IPS DF 6.9 (cell line): ENCODE measurements around the gene GLIPR1L2.
"Not testable (repeated sequence)": the region's sequence is repeated elsewhere in the genome, so short reads cannot be mapped to it uniquely, and the experiment has no call there.

Source experiments
- DNase-seq: peaks from one replicate; pipeline ENCODE4 v3.0.0-alpha.2; 2013; ENCODE audit warnings: low read depth, low spot score
- H3K27ac ChIP-seq: one replicate; pipeline ENCODE4 v1.5.1; 2013; ENCODE audit warnings: low read length, control low read depth
- H3K27me3 ChIP-seq: 2 replicates; pipeline ENCODE4 v1.6.1; 2013; ENCODE audit warnings: mild to moderate bottlenecking, low read length; ENCODE audit not compliant: control insufficient read depth, insufficient read depth
- H3K36me3 ChIP-seq: 2 replicates; pipeline ENCODE4 v1.6.1; 2013; ENCODE audit warnings: low read length; ENCODE audit not compliant: control insufficient read depth, insufficient read depth
- H3K4me1 ChIP-seq: 2 replicates; pipeline ENCODE4 v1.6.1; 2013; ENCODE audit warnings: low read length; ENCODE audit not compliant: control insufficient read depth, insufficient read depth
- H3K4me3 ChIP-seq: 2 replicates; pipeline ENCODE4 v1.5.1; 2013; ENCODE audit warnings: mild to moderate bottlenecking, low read length
- H3K9me3 ChIP-seq: 2 replicates; pipeline ENCODE4 v1.6.1; 2013; ENCODE audit warnings: low read length, inconsistent platforms; ENCODE audit not compliant: control insufficient read depth, insufficient read depth
- WGBS: extraction: QIAGEN DNeasy Blood & Tissue Kit; methylation state at CpG from one replicate; pipeline ENCODE4 v1.1.7; 2013; ENCODE audit warnings: mixed read lengths, missing lambda C conversion rate; ENCODE audit not compliant: insufficient read length, insufficient coverage; 5-methylcytosine and 5-hydroxymethylcytosine counted together

The GLIPR1L2 gene

DNA sequence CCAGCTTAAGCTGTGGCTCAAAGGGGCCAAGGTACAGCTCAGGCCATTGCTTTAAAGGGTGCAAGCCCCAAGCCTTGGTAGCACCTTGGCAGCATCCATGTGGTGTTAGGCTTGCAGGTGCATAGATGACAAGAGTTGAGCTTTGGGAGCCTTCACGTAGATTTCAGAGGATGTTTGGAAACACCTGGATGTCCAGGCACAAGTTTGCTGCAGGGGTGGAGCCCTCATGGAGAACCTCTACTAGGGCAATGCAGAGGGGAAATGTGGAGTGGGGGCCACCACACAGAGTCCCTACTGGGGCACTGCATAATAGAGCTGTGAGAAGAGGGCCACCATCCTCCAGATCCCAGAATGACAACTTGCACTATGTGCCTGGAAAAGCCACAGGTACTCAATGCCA lies 37.9 kb downstream of the GLIPR1L2 start:
- no peak overlapping the region for H3K4me3 ChIP-seq
- DNase-seq = no peak
- no peaks in the 10 kb centered on the region for H3K36me3 ChIP-seq
- no peaks in the 10 kb centered on the region for H3K4me1 ChIP-seq
- peaks cover 2% of the 10 kb centered on the region for H3K9me3 ChIP-seq
- H3K27ac ChIP-seq = no peak overlapping the region
- H3K27me3 ChIP-seq = no peaks in the 10 kb centered on the region
- WGBS = no CpG with 5 or more reads among the region's 1 CpG

- no CpG with 5 or more reads among the region's 1 CpG for WGBS
- Histone ChIP-seq H3K4me3 (no peak overlapping the region), H3K9me3 (peaks cover 2% of the 10 kb centered on the region), H3K27me3 (no peaks in the 10 kb centered on the region), H3K4me1 (no peaks in the 10 kb centered on the region), H3K36me3 (no peaks in the 10 kb centered on the region), H3K27ac (no peak overlapping the region)
- no peak for DNase-seq
Measured at GRCh38 chr12:75432924-75433323, 42.0 kb downstream of the GLIPR1L2 start.

DNA sequence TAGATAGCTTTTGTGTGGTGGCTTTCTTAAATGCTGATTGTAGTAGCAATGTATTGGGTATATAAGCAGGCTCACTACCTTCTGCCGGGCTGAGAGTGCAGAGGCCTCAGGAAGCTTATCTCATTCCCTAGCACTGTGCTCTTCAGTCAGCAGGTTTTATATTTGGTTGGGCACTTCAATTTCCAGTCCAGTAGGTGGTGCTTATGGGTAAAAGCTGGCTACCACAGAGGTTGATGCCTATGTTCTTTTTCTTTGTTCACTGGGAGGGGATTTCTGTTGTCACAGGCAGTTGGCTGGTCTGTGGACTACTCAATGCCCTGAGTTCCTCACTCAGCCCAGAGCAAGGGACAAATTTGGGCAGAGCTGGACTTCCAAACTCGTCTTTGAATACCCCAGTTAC lies 46.7 kb downstream of the GLIPR1L2 start:
- no peaks in the 10 kb centered on the region; the same call in 1 of the 2 replicates for H3K9me3 ChIP-seq
- H3K27me3 ChIP-seq = no peaks in the 10 kb centered on the region
- H3K36me3 ChIP-seq = no peaks in the 10 kb centered on the region
- no peak overlapping the region for H3K27ac ChIP-seq
- H3K4me1 ChIP-seq = no peaks in the 10 kb centered on the region; the same call in 1 of the 2 replicates
- no peak overlapping the region for H3K4me3 ChIP-seq
- no peak for DNase-seq
- no CpG with 5 or more reads among the region's 2 CpGs for WGBS

- Histone ChIP-seq H3K27ac (no peak overlapping the region), H3K9me3 (no peaks in the 10 kb centered on the region; the same call in 1 of the 2 replicates), H3K4me3 (no peak overlapping the region), H3K27me3 (no peaks in the 10 kb centered on the region), H3K4me1 (no peaks in the 10 kb centered on the region; the same call in 1 of the 2 replicates), H3K36me3 (no peaks in the 10 kb centered on the region)
- no CpG with 5 or more reads among the region's 4 CpGs for WGBS
- DNase-seq = no peak
Measured at GRCh38 chr12:75438059-75438754, 47.3 kb downstream of the GLIPR1L2 start.

- no peak for DNase-seq
- Histone ChIP-seq H3K4me3 (no peak overlapping the region), H3K9me3 (no peaks in the 10 kb centered on the region; the same call in 1 of the 2 replicates), H3K36me3 (no peaks in the 10 kb centered on the region), H3K27me3 (no peaks in the 10 kb centered on the region), H3K4me1 (no peaks in the 10 kb centered on the region; the same call in 1 of the 2 replicates), H3K27ac (no peak overlapping the region)
- WGBS = no CpG with 5 or more reads among the region's 2 CpGs
Measured at GRCh38 chr12:75439048-75439447, 48.2 kb downstream of the GLIPR1L2 start.

DNA sequence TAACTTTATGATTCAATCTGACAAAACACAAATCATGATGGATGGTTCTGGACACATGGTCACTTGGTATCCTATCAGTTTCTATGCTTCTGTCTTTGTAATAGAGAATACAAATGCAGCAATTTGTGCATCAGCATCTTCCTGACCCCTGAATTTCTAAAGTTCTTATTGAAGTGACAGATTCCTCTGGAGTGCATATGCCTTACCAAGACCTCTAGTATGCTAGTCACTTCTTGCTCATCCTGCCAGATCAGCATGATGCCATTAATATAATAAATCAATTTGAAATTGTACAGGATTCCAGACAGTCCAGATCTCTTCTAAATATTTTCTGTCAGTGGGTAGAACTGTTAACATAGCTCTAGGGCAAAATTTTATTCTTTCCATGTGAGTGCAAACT lies 49.0 kb downstream of the GLIPR1L2 start:
- H3K4me3 ChIP-seq = no peak overlapping the region
- no peaks in the 10 kb centered on the region for H3K36me3 ChIP-seq
- DNase-seq = no peak
- H3K27me3 ChIP-seq = no peaks in the 10 kb centered on the region
- H3K9me3 ChIP-seq = no peaks in the 10 kb centered on the region; the same call in 1 of the 2 replicates
- H3K27ac ChIP-seq = no peak overlapping the region
- H3K4me1 ChIP-seq = no peaks in the 10 kb centered on the region; the same call in 1 of the 2 replicates

DNA sequence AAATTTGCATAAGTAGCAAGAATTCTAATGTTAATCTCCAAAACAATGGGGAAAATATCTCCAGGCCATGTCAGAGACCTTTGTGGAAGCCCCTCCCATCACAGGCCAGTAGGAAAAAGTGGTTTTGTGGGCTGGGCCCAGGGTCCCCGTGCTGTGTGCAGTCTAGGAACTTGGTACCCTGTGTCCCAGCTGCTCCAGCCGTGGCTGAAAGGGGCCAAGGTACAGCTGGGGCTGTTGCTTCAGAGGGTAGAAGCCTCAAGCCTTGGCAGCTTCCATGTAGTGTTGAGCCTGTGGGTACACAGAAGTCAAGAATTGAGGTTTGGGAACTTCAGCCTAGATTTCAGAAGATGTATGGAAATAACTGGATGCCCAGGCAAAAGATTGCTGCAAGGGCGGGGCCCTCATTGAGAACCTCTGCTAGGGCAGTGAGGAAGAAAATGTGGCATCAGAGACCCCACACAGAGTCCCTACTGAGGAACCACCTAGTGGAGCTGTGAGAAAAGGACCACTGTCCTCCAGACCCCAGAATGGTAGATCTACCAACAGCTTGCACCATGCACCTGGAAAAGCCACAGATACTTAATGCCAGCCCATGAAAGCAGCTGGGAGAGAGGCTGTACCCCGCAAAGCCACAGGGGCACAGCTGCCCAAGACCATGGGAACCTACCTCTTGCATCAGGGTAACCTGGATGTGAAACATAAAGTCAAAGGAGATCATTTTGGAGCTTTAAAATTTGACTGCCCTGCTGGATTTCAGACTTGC lies 51.0 kb downstream of the GLIPR1L2 start:
- H3K4me3 ChIP-seq, H3K27ac ChIP-seq, H3K36me3 ChIP-seq, H3K9me3 ChIP-seq, H3K27me3 ChIP-seq, DNase-seq, H3K4me1 ChIP-seq: not testable (repeated sequence)
- no CpG with 5 or more reads among the region's 4 CpGs for WGBS

DNA sequence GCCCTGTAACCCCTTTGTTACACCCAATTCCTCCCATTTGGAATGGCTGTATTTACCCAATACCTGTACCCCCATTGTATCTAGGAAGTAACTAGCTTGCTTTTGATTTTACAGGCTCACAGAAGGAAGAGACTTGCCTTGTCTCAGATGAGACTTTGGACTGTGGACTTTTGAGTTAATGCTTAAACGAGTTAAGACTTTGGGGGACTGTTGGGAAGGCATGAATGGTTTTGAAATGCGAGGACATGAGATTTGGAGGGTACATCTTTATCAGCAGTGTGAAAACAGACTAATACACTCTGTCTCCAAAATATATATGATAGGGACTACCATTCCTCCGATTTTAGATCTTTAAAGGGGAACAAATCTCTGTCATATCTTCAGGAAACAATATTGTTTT lies 51.6 kb downstream of the GLIPR1L2 start:
- not testable (repeated sequence) for H3K27me3 ChIP-seq, H3K4me3 ChIP-seq, H3K27ac ChIP-seq, H3K4me1 ChIP-seq, H3K9me3 ChIP-seq, H3K36me3 ChIP-seq, DNase-seq
- WGBS = no CpG with 5 or more reads among the region's 3 CpGs

DNA sequence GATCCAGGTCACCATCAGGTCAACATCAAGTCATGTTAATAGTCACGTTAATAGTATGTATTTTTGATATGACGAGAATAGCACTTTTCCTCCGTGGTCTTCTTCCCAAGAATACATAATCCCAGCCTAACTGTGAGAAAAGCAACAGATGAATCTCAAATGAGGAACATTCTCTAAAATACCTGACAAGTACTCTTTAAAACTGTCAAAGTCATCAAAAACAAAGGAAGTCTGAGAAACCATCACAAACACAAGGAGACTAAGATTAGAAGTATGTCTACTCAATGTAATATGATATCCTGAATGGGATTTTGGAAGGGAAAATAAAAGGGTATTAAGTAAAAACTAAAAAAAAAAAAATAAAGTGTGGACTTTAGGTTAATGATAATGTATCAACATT lies 52.8 kb downstream of the GLIPR1L2 start:
- no peak for DNase-seq
- no peaks in the 10 kb centered on the region; the same call in 1 of the 2 replicates for H3K9me3 ChIP-seq
- no peak overlapping the region for H3K4me3 ChIP-seq
- no peaks in the 10 kb centered on the region for H3K4me1 ChIP-seq
- WGBS = no CpG with 5 or more reads among the region's 3 CpGs
- H3K36me3 ChIP-seq = no peaks in the 10 kb centered on the region
- H3K27me3 ChIP-seq = no peaks in the 10 kb centered on the region
- no peak overlapping the region for H3K27ac ChIP-seq

GRCh38 chr12:75444429-75445136 lies 53.7 kb downstream of the GLIPR1L2 start:
- Histone ChIP-seq H3K4me3 (no peak overlapping the region), H3K36me3 (no peaks in the 10 kb centered on the region)

More at GRCh38 chr12:75444429-75445136, 53.7 kb downstream of the GLIPR1L2 start:
- Histone ChIP-seq H3K27ac (no peak overlapping the region), H3K4me1 (no peaks in the 10 kb centered on the region), H3K9me3 (no peaks in the 10 kb centered on the region; the same call in 1 of the 2 replicates), H3K27me3 (no peaks in the 10 kb centered on the region)
- WGBS = no CpG with 5 or more reads among the region's 6 CpGs
- DNase-seq = no peak
